ENCODE measurements around the gene MYO5B. TPM values are rescaled to one million over a fixed set of nuclear protein-coding genes. Genes with fewer than 3 reads are reported as not detected.
"Not testable (repeated sequence)": the region's sequence is repeated elsewhere in the genome, so short reads cannot be mapped to it uniquely, and the experiment has no call there.

MYO5B gene
- total RNA-seq, 1 donor from 2014 or later, result 6.7 TPM

DNA sequence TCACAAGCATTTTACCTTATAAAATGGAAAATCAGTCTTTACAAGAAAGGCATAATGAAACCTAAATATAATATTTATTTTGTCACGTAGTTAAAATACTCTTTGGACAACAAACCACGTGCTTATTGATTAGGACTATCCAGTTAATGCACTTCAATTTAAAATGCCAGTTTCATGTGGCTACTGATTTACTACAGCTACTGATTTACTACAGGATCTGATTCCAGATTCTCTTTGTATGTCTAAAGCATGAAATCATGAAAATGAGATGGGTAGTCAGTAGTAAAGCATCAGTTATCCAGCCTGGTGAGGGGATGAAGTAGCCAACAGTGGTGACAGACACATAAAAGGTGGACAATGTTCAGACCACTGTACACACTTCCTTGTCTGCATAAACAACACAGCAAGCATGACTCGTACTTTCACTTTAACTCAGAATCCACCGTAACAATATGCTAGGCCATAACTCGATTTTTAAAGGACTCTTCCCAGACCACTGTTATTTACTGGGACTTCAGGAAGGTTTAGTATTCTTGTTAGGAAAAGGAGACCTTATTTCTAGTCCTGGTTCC lies 406.5 kb downstream of the MYO5B start:
- H3K36me3 ChIP-seq, result peaks cover 7% of the 10 kb centered on the region
- no peaks in the 10 kb centered on the region for H3K9me3 ChIP-seq (ENCODE audit: low read depth)

GRCh38 chr18:49786019-49786720 lies 408.8 kb downstream of the MYO5B start:
- Histone ChIP-seq H3K27me3 (no peaks in the 10 kb centered on the region), H3K27ac (no peak overlapping the region), H3K9ac (no peak overlapping the region), H3K36me3 (peaks cover 8% of the 10 kb centered on the region), H3K4me3 (no peak overlapping the region), H3K4me1 (no peaks in the 10 kb centered on the region), H3K79me2 (ENCODE audit: low read depth) (no peaks in the 10 kb centered on the region), H3K4me2 (no peak overlapping the region), H3K9me3 (ENCODE audit: low read depth) (no peaks in the 10 kb centered on the region), H4K20me1 (ENCODE audit: low read depth) (no peaks in the 10 kb centered on the region), H2AFZ (replicated peaks) (no peak overlapping the region), H3F3A (ENCODE audit: low read depth) (no peaks in the 10 kb centered on the region)
- no peak for DNase-seq (ENCODE audit: low spot score)
- Mint-ChIP-seq H3K27me3 (ENCODE audit: insufficient read depth, low read depth) (no peaks in the 10 kb centered on the region), H3K27ac (no peak overlapping the region), H3K4me3 (no peak overlapping the region), H3K36me3 (peaks cover 28% of the 10 kb centered on the region), H3K9me3 (no peaks in the 10 kb centered on the region), H3K4me1 (no peaks in the 10 kb centered on the region)
- TF ChIP-seq EZH2phosphoT487 (IDR thresholded peaks at IDR 0.05) (no peak), EZH2 (IDR thresholded peaks at IDR 0.05) (no peak)
- TF ChIP-seq, protein P1, sequence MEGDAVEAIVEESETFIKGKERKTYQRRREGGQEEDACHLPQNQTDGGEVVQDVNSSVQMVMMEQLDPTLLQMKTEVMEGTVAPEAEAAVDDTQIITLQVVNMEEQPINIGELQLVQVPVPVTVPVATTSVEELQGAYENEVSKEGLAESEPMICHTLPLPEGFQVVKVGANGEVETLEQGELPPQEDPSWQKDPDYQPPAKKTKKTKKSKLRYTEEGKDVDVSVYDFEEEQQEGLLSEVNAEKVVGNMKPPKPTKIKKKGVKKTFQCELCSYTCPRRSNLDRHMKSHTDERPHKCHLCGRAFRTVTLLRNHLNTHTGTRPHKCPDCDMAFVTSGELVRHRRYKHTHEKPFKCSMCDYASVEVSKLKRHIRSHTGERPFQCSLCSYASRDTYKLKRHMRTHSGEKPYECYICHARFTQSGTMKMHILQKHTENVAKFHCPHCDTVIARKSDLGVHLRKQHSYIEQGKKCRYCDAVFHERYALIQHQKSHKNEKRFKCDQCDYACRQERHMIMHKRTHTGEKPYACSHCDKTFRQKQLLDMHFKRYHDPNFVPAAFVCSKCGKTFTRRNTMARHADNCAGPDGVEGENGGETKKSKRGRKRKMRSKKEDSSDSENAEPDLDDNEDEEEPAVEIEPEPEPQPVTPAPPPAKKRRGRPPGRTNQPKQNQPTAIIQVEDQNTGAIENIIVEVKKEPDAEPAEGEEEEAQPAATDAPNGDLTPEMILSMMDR (IDR thresholded peaks at IDR 0.05), result no peak

More for the DNA sequence above, 406.5 kb downstream of the MYO5B start:
- Mint-ChIP-seq H3K4me1 (no peaks in the 10 kb centered on the region), H3K27ac (no peak overlapping the region), H3K4me3 (no peak overlapping the region), H3K9me3 (no peaks in the 10 kb centered on the region), H3K36me3 (peaks cover 26% of the 10 kb centered on the region), H3K27me3 (ENCODE audit: insufficient read depth, low read depth) (no peaks in the 10 kb centered on the region)
- Histone ChIP-seq H2AFZ (replicated peaks) (no peak overlapping the region), H3K9ac (no peak overlapping the region), H3K4me3 (no peak overlapping the region), H3K4me1 (no peaks in the 10 kb centered on the region), H3K79me2 (ENCODE audit: low read depth) (no peaks in the 10 kb centered on the region), H3F3A (ENCODE audit: low read depth) (no peaks in the 10 kb centered on the region), H3K4me2 (no peak overlapping the region), H3K27me3 (no peaks in the 10 kb centered on the region), H3K27ac (no peak overlapping the region), H4K20me1 (ENCODE audit: low read depth) (no peaks in the 10 kb centered on the region)
- DNase-seq (ENCODE audit: low spot score), result no peak
- TF ChIP-seq, protein P1 (IDR thresholded peaks at IDR 0.05), result no peak
- no peak for TF ChIP-seq EZH2 (IDR thresholded peaks at IDR 0.05)
- no peak for TF ChIP-seq EZH2phosphoT487 (IDR thresholded peaks at IDR 0.05)

GRCh38 chr18:49784427-49785185 lies 410.3 kb downstream of the MYO5B start:
- H3K27ac ChIP-seq, result no peak overlapping the region
- no peak overlapping the region for H3K4me3 ChIP-seq
- no peaks in the 10 kb centered on the region for H3K4me1 ChIP-seq
- Mint-ChIP-seq H3K4me3 (no peak overlapping the region), H3K4me1 (no peaks in the 10 kb centered on the region), H3K27ac (no peak overlapping the region), H3K36me3 (peaks cover 28% of the 10 kb centered on the region), H3K27me3 (ENCODE audit: insufficient read depth, low read depth) (no peaks in the 10 kb centered on the region), H3K9me3 (no peaks in the 10 kb centered on the region)
- no peaks in the 10 kb centered on the region for H4K20me1 ChIP-seq (ENCODE audit: low read depth)
- H3K4me2 ChIP-seq, result no peak overlapping the region
- no peaks in the 10 kb centered on the region for H3K9me3 ChIP-seq (ENCODE audit: low read depth)
- H2AFZ ChIP-seq (replicated peaks), result no peak overlapping the region
- no peaks in the 10 kb centered on the region for H3F3A ChIP-seq (ENCODE audit: low read depth)
- DNase-seq (ENCODE audit: low spot score), result no peak
- H3K79me2 ChIP-seq (ENCODE audit: low read depth), result no peaks in the 10 kb centered on the region
- no peak for TF ChIP-seq EZH2phosphoT487 (IDR thresholded peaks at IDR 0.05)
- TF ChIP-seq, protein P1 (IDR thresholded peaks at IDR 0.05), result peak; percentile 22
- H3K36me3 ChIP-seq, result peaks cover 8% of the 10 kb centered on the region
- H3K27me3 ChIP-seq, result no peaks in the 10 kb centered on the region
- no peak overlapping the region for H3K9ac ChIP-seq

- not testable (repeated sequence) for H4K20me1 ChIP-seq (ENCODE audit: low read depth); H3K4me3 ChIP-seq; H3F3A ChIP-seq (ENCODE audit: low read depth); DNase-seq (ENCODE audit: low spot score); H3K79me2 ChIP-seq (ENCODE audit: low read depth); H2AFZ ChIP-seq (replicated peaks); H3K27me3 ChIP-seq; H3K4me1 Mint-ChIP-seq; H3K4me1 ChIP-seq; H3K9ac ChIP-seq; H3K36me3 ChIP-seq; H3K9me3 Mint-ChIP-seq; H3K4me2 ChIP-seq; H3K9me3 ChIP-seq (ENCODE audit: low read depth); H3K27ac Mint-ChIP-seq; H3K4me3 Mint-ChIP-seq; H3K27ac ChIP-seq; H3K27me3 Mint-ChIP-seq (ENCODE audit: insufficient read depth, low read depth)
- H3K36me3 Mint-ChIP-seq, result peaks cover 36% of the 10 kb centered on the region
Measured at GRCh38 chr18:49783631-49784030, 411.3 kb downstream of the MYO5B start.
